Prostate gland (tissue), 2 donors: ENCODE measurements around the gene PTPN12.

ENCODE experiments used
- CTCF ChIP-seq, 4 experiments: fragments of 200-600 bp in 2 of 4; fragments of 450-650 bp in 2 of 4; sonication (generic) in 2 of 4; IDR thresholded peaks; 1 replicate in 3 of 4; 2 replicates in 1 of 4; pipeline ENCODE4 v1.5.1; 2016 to 2019; ENCODE audit warnings: antibody characterized with exemption in 4 of 4, mild to moderate bottlenecking in 2 of 4, moderate library complexity in 2 of 4
- POLR2AphosphoS5 ChIP-seq: sonication (generic); formaldehyde crosslinking; IDR thresholded peaks from one replicate; pipeline ENCODE4 v1.6.1; 2017; ENCODE audit warnings: antibody characterized with exemption

GRCh38 chr7:77626586-77627308 lies 89.7 kb downstream of the PTPN12 start:
- TF ChIP-seq CTCF (IDR thresholded peaks at IDR 0.05) (no peak), POLR2AphosphoS5 (no peak)
